HepG2 (cell line): ENCODE results near the gene ATP8A2. TPM values are rescaled to one million over a fixed set of nuclear protein-coding genes. Genes with fewer than 3 reads are reported as not detected.

Experiments
- ATAC-seq: fragments of 200-7000 bp; cut with Tn5 transposase; 3 replicates; pipeline ENCODE4 v1.9.1; 2020; ENCODE audit warnings: mild to moderate bottlenecking, moderate library complexity
- BruUV-seq: library from RNA; stranded (reverse); fragments of 400-500 nt; replicated peaks from 2 replicates; lab custom pipeline; 2021; lab: Mats Ljungman, UMichigan
- CTCF ChIA-PET: fragments of 300-600 bp; formaldehyde crosslinking; extraction: SDS; loops from one replicate; lab custom pipeline; 2021; ENCODE audit warnings: low total read pairs, inconsistent platforms, low intra/inter-chr PET ratio; lab: Yijun Ruan, JAX
- POLR2A ChIA-PET: fragments of 350-600 bp; sonication (Branson Sonifier 250); formaldehyde crosslinking; loops from one replicate; lab custom pipeline; 2020; ENCODE audit warnings: antibody characterized with exemption, inconsistent platforms; lab: Yijun Ruan, JAX
- DNase-seq: peaks from one replicate; pipeline ENCODE4 v3.0.0-alpha.2; 2015; ENCODE audit warnings: low spot score
- FAIRE-seq: peaks from 3 replicates; lab custom pipeline; 2011; peaks lifted over from hg19 to GRCh38; lab: Jason Lieb, UNC
- H2AFZ ChIP-seq: one replicate; pipeline ENCODE4 v1.6.1; 2011; ENCODE audit warnings: low read length, inconsistent platforms
- H3K27ac ChIP-seq: fragments of 300-600 bp; 3 replicates; pipeline ENCODE4 v1.8.0; 2011; ENCODE audit warnings: mixed run types, mild to moderate bottlenecking, mixed read lengths, low read length, inconsistent platforms; ENCODE audit not compliant: insufficient read depth; ENCODE audit errors: extremely low read length
- H3K27me3 ChIP-seq, 2 experiments: fragments of 200-600 bp in 1 of 2; 2 replicates in 1 of 2; 3 replicates in 1 of 2; pipeline versions ENCODE4 v1.6.0 to v1.8.0; 2011; ENCODE audit warnings: low read length in 2 of 2, mild to moderate bottlenecking in 2 of 2, moderate library complexity in 2 of 2, inconsistent platforms in 1 of 2; ENCODE audit not compliant: insufficient read depth in 2 of 2, control insufficient read depth in 1 of 2
- H3K36me3 ChIP-seq, 2 experiments: fragments of 200-600 bp in 1 of 2; replicated peaks in 1 of 2; 2 replicates in 1 of 2; 3 replicates in 1 of 2; pipeline versions ENCODE4 v1.5.1 to v1.8.0; 2011; ENCODE audit warnings: low read length in 2 of 2, inconsistent platforms in 1 of 2; ENCODE audit not compliant: insufficient read depth in 2 of 2, control insufficient read depth in 1 of 2
- H3K4me1 ChIP-seq: 2 replicates; pipeline ENCODE4 v1.5.1; 2012; ENCODE audit warnings: low read length, inconsistent platforms; ENCODE audit not compliant: insufficient read depth
- H3K4me2 ChIP-seq: 2 replicates; pipeline ENCODE4 v1.6.0; 2011; ENCODE audit warnings: low read depth, low read length, inconsistent platforms
- H3K4me3 ChIP-seq, 3 experiments: fragments of 200-600 bp in 1 of 3; sonication (generic), shearing (Covaris generic) in 1 of 3; replicated peaks in 1 of 3; 2 replicates each; pipeline ENCODE4 v1.5.1; 2011 to 2016; ENCODE audit warnings: low read length in 3 of 3, inconsistent platforms in 2 of 3, low read depth in 2 of 3, mild to moderate bottlenecking in 2 of 3, control low read depth in 1 of 3, mixed read lengths in 1 of 3; ENCODE audit not compliant: insufficient read depth in 1 of 3
- H3K79me2 ChIP-seq: one replicate; pipeline ENCODE4 v1.6.1; 2011; ENCODE audit warnings: low read length, inconsistent platforms; ENCODE audit not compliant: insufficient read depth
- H3K9ac ChIP-seq: 2 replicates; pipeline ENCODE4 v1.6.0; 2011; ENCODE audit warnings: mild to moderate bottlenecking, low read depth, low read length, inconsistent platforms; ENCODE audit not compliant: insufficient read depth
- H3K9me3 ChIP-seq: 2 replicates; pipeline ENCODE4 v1.5.1; 2012; ENCODE audit warnings: mild to moderate bottlenecking, low read length
- H4K20me1 ChIP-seq: 2 replicates; pipeline ENCODE4 v1.6.0; 2011; ENCODE audit warnings: inconsistent platforms, mild to moderate bottlenecking, low read length, moderate library complexity; ENCODE audit not compliant: insufficient read depth
- HOXD1 ChIP-seq: sonication (generic); formaldehyde crosslinking; IDR thresholded peaks from 2 replicates; pipeline ENCODE4 v1.5.0; 2020; ENCODE audit warnings: missing genetic modification reagents
- JUNB ChIP-seq: sonication (generic); formaldehyde crosslinking; IDR thresholded peaks from 2 replicates; pipeline ENCODE4 v1.8.0; 2022; ENCODE audit warnings: missing genetic modification reagents, mild to moderate bottlenecking, borderline replicate concordance
- NFE2L1 ChIP-seq: sonication (generic); formaldehyde crosslinking; IDR thresholded peaks from 2 replicates; pipeline ENCODE4 v1.4.0; 2020; ENCODE audit warnings: missing genetic modification reagents, mild to moderate bottlenecking, borderline replicate concordance
- NPAS2 ChIP-seq: sonication (generic); formaldehyde crosslinking; IDR thresholded peaks from 2 replicates; pipeline ENCODE4 v1.8.0; 2022; ENCODE audit warnings: mild to moderate bottlenecking, missing genetic modification reagents, borderline replicate concordance
- PAF1 ChIP-seq: IDR thresholded peaks from 2 replicates; pipeline ENCODE4 v1.6.1; 2016; ENCODE audit warnings: missing genetic modification reagents, missing compliant biosample characterization
- RFX5 ChIP-seq: IDR thresholded peaks from 2 replicates; pipeline ENCODE4 v1.6.1; 2011; ENCODE audit warnings: low read depth, low read length, improper control_type of control experiment
- ZMYM3 ChIP-seq: sonication (generic); formaldehyde crosslinking; IDR thresholded peaks from 2 replicates; pipeline ENCODE4 v1.5.1; 2020; ENCODE audit warnings: mild to moderate bottlenecking, missing genetic modification reagents
- ZNF136 ChIP-seq: sonication (generic); formaldehyde crosslinking; IDR thresholded peaks from 2 replicates; pipeline ENCODE4 v1.8.1; 2022; ENCODE audit warnings: low read depth, mild to moderate bottlenecking, moderate library complexity, missing genetic modification reagents
- ZNF33B ChIP-seq: sonication (generic); formaldehyde crosslinking; IDR thresholded peaks from 2 replicates; pipeline ENCODE4 v1.5.1; 2020; ENCODE audit warnings: mild to moderate bottlenecking, missing genetic modification reagents
- ZNF496 ChIP-seq: sonication (generic); formaldehyde crosslinking; IDR thresholded peaks from 2 replicates; pipeline ENCODE4 v1.8.1; 2023; ENCODE audit warnings: mild to moderate bottlenecking, moderate library complexity, missing genetic modification reagents; ENCODE audit not compliant: insufficient replicate concordance
- ZNF510 ChIP-seq: sonication (generic); formaldehyde crosslinking; IDR thresholded peaks from 2 replicates; pipeline ENCODE4 v1.4.0; 2020; ENCODE audit warnings: low read depth, mild to moderate bottlenecking, missing genetic modification reagents
- ZNF788 ChIP-seq: sonication (generic); formaldehyde crosslinking; IDR thresholded peaks from 2 replicates; pipeline ENCODE4 v1.5.0; 2020; ENCODE audit warnings: mild to moderate bottlenecking, missing genetic modification reagents, borderline replicate concordance
- ZNF792 ChIP-seq: IDR thresholded peaks from 2 replicates; pipeline ENCODE4 v1.6.1; 2016
- WGBS: methylation state at CpG from one replicate; pipeline ENCODE4 v1.1.6; 2017; ENCODE audit warnings: low lambda C conversion rate; 5-methylcytosine and 5-hydroxymethylcytosine counted together
- in situ Hi-C: cut with HindIII; loops from 2 replicates; pipeline ENCODE4 v1.10.0; 2017; ENCODE audit warnings: low pct_unique_long_range_greater_than_20kb; ENCODE audit not compliant: extremely low pct_ligation_motif_present
- intact Hi-C: fragments of 100-400 bp; cut with micrococcal nuclease; formaldehyde crosslinking; loops from one replicate; pipeline ENCODE4 v1.10.0; 2022; ENCODE audit not compliant: unreplicated experiment
- polyA plus RNA-seq, 8 experiments: library from polyadenylated mRNA; depleted of rRNA in 3 of 8; stranded (reverse) in 7 of 8; unstranded in 1 of 8; fragments of >200 nt; fragmentation: Illumina TruSeq in 4 of 8; extraction: Trizol in 4 of 8; gene quantifications; 2 replicates each; pipeline versions ENCODE4 v1.2.1 to v1.2.3, GENCODE V29; 2011 to 2016; ENCODE audit warnings: low read depth in 4 of 8, missing spikeins in 1 of 8, mixed read lengths in 1 of 8; ENCODE audit not compliant: insufficient read depth in 1 of 8
- total RNA-seq, 5 experiments: library from RNA; depleted of rRNA; stranded (reverse); fragments of >200 nt; fragmentation: Illumina TruSeq; extraction: Trizol; gene quantifications; 2 replicates each; pipeline ENCODE4 v1.2.3, GENCODE V29; 2016; ENCODE audit warnings: low read depth in 1 of 5
- TF ChIP-seq, protein P1 (sequence below): sonication (generic); formaldehyde crosslinking; IDR thresholded peaks from 2 replicates; pipeline ENCODE4 v1.8.0; 2022; ENCODE audit warnings: mild to moderate bottlenecking, missing genetic modification reagents, borderline replicate concordance
- TF ChIP-seq, protein P2 (sequence below): sonication (generic); formaldehyde crosslinking; IDR thresholded peaks from 2 replicates; pipeline ENCODE4 v1.5.0; 2020; ENCODE audit warnings: missing genetic modification reagents, mild to moderate bottlenecking, borderline replicate concordance
- TF ChIP-seq, protein P3 (sequence below): sonication (generic); formaldehyde crosslinking; IDR thresholded peaks from 2 replicates; pipeline ENCODE4 v1.4.0; 2020; ENCODE audit warnings: low read depth, mild to moderate bottlenecking, missing genetic modification reagents
- TF ChIP-seq, protein P4 (sequence below): sonication (generic); formaldehyde crosslinking; IDR thresholded peaks from 2 replicates; pipeline ENCODE4 v1.4.0; 2020; ENCODE audit warnings: low read depth, missing genetic modification reagents
- TF ChIP-seq, protein P5 (sequence below): sonication (generic); formaldehyde crosslinking; IDR thresholded peaks from 2 replicates; pipeline ENCODE4 v1.8.0; 2022; ENCODE audit warnings: mild to moderate bottlenecking, missing genetic modification reagents, moderate library complexity

ATP8A2 gene
- total and polyA plus RNA-seq, 2 of the 13 experiments (the other 11 are each of a cell fraction or from before 2014, with no cell fraction given): 0.09 TPM; not detected in 1

DNA sequence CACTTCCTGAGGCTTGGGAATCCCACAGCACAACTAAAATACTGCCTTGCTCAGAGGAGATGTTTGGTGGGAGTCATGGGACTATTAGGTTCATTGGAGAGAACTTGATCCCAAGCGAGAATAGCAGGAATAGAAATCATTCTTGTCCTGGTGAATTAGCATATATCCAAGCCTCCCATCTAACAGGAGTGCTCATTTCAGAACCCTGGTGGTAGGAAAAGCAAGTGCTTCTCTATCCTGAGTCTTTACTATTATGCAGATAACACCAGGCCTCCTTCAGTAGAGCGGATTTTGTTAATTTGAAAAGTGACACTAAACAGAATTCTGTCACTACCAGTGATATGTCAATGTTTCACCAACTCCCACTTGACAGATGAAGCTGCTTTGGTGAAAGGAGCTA, 199.5 kb downstream of the ATP8A2 start:
- Histone ChIP-seq H2AFZ (no peak overlapping the region), H3K79me2 (no peaks in the 10 kb centered on the region), H3K9me3 (no peaks in the 10 kb centered on the region), H3K27me3 (0 out of 5 replicates have a peak, but pooled peaks cover 2 to 3% of the 10 kb centered on the region in 2 experiments), H4K20me1 (no peaks in the 10 kb centered on the region), H3K36me3 (no peaks in the 10 kb centered on the region), H3K4me3 (no peak overlapping the region), H3K9ac (no peak overlapping the region), H3K4me2 (no peak overlapping the region), H3K27ac (no peak overlapping the region), H3K4me1 (no peaks in the 10 kb centered on the region)
- DNase-seq (no peak), ATAC-seq (peak; percentile 55; the same call in 1 of the 3 replicates), FAIRE-seq (no peak)
- no TSS peak for BruUV-seq
- POLR2A ChIA-PET: no interaction called here
- CTCF ChIA-PET: no interaction called here
- WGBS: 4% methylated on average over 2 of the region's 2 CpGs
- in situ Hi-C loops: loop anchor here (5.0 kb wide), 1 partner anchor 491 kb away; no protein-coding TSS in a partner anchor
- intact Hi-C loops: loop anchor here (5.0 to 10.0 kb wide), 2 partner anchors 926 to 1124 kb away; no protein-coding TSS in a partner anchor
- TF ChIP-seq, protein P1, sequence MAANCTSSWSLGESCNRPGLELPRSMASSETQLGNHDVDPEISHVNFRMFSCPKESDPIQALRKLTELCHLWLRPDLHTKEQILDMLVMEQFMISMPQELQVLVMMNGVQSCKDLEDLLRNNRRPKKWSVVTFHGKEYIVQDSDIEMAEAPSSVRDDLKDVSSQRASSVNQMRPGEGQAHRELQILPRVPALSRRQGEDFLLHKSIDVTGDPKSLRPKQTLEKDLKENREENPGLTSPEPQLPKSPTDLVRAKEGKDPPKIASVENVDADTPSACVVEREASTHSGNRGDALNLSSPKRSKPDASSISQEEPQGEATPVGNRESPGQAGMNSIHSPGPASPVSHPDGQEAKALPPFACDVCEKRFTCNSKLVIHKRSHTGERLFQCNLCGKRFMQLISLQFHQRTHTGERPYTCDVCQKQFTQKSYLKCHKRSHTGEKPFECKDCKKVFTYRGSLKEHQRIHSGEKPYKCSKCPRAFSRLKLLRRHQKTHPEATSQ: no peak
- TF ChIP-seq ZNF510 (CRISPR knock-in tag): no peak
- no peak for TF ChIP-seq ZNF788 (CRISPR knock-in tag)
- TF ChIP-seq JUNB (CRISPR knock-in tag): no peak
- TF ChIP-seq, protein P2, sequence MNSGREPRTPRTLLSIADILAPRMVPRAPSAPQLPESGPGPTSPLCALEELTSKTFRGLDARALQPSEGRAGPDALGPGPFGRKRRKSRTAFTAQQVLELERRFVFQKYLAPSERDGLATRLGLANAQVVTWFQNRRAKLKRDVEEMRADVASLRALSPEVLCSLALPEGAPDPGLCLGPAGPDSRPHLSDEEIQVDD (CRISPR knock-in tag): no peak
- TF ChIP-seq HOXD1: no peak
- TF ChIP-seq ZNF33B (CRISPR knock-in tag): no peak
- TF ChIP-seq, protein P3, sequence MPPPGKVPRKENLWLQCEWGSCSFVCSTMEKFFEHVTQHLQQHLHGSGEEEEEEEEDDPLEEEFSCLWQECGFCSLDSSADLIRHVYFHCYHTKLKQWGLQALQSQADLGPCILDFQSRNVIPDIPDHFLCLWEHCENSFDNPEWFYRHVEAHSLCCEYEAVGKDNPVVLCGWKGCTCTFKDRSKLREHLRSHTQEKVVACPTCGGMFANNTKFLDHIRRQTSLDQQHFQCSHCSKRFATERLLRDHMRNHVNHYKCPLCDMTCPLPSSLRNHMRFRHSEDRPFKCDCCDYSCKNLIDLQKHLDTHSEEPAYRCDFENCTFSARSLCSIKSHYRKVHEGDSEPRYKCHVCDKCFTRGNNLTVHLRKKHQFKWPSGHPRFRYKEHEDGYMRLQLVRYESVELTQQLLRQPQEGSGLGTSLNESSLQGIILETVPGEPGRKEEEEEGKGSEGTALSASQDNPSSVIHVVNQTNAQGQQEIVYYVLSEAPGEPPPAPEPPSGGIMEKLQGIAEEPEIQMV: no peak
- TF ChIP-seq, protein P4, sequence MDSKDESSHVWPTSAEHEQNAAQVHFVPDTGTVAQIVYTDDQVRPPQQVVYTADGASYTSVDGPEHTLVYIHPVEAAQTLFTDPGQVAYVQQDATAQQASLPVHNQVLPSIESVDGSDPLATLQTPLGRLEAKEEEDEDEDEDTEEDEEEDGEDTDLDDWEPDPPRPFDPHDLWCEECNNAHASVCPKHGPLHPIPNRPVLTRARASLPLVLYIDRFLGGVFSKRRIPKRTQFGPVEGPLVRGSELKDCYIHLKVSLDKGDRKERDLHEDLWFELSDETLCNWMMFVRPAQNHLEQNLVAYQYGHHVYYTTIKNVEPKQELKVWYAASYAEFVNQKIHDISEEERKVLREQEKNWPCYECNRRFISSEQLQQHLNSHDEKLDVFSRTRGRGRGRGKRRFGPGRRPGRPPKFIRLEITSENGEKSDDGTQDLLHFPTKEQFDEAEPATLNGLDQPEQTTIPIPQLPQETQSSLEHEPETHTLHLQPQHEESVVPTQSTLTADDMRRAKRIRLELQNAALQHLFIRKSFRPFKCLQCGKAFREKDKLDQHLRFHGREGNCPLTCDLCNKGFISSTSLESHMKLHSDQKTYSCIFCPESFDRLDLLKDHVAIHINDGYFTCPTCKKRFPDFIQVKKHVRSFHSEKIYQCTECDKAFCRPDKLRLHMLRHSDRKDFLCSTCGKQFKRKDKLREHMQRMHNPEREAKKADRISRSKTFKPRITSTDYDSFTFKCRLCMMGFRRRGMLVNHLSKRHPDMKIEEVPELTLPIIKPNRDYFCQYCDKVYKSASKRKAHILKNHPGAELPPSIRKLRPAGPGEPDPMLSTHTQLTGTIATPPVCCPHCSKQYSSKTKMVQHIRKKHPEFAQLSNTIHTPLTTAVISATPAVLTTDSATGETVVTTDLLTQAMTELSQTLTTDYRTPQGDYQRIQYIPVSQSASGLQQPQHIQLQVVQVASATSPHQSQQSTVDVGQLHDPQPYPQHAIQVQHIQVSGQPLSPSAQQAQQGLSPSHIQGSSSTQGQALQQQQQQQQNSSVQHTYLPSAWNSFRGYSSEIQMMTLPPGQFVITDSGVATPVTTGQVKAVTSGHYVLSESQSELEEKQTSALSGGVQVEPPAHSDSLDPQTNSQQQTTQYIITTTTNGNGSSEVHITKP (CRISPR knock-in tag): no peak
- TF ChIP-seq RFX5: no peak
- TF ChIP-seq, protein P5, sequence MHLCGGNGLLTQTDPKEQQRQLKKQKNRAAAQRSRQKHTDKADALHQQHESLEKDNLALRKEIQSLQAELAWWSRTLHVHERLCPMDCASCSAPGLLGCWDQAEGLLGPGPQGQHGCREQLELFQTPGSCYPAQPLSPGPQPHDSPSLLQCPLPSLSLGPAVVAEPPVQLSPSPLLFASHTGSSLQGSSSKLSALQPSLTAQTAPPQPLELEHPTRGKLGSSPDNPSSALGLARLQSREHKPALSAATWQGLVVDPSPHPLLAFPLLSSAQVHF (CRISPR knock-in tag): no peak
- no peak for TF ChIP-seq ZNF792 (CRISPR knock-in tag)
- no peak for TF ChIP-seq ZNF136 (CRISPR knock-in tag)
- no peak for TF ChIP-seq ZMYM3 (CRISPR knock-in tag)
- TF ChIP-seq NPAS2 (CRISPR knock-in tag): no peak
- TF ChIP-seq PAF1 (CRISPR knock-in tag): no peak
- TF ChIP-seq ZNF496 (CRISPR knock-in tag): no peak
- TF ChIP-seq NFE2L1 (CRISPR knock-in tag): no peak
